NB4 (cell line): ENCODE measurements around the gene UBL4B.

Experiments
- DNase-seq: peaks from one replicate; pipeline ENCODE4 v3.0.0; 2010; ENCODE audit warnings: low read depth
- H3K4me3 ChIP-seq: one replicate; pipeline ENCODE4 v1.5.1; 2011; ENCODE audit warnings: mild to moderate bottlenecking, low read depth, low read length, moderate library complexity
- CTCF ChIP-seq: IDR thresholded peaks from one replicate; pipeline ENCODE4 v1.5.1; 2012; ENCODE audit warnings: low read depth, low read length
- MAX ChIP-seq: IDR thresholded peaks from 2 replicates; pipeline ENCODE4 v1.6.1; 2011; ENCODE audit warnings: low read depth, low read length
- MYC ChIP-seq: IDR thresholded peaks from 2 replicates; pipeline ENCODE4 v1.6.1; 2011; ENCODE audit warnings: low read depth, low read length
- POLR2A ChIP-seq: IDR thresholded peaks from 2 replicates; pipeline ENCODE4 v1.6.1; 2011; ENCODE audit warnings: mild to moderate bottlenecking; ENCODE audit not compliant: insufficient read length; ENCODE audit errors: extremely low read depth

The UBL4B gene

GRCh38 chr1:110119843-110120242 lies 7.6 kb downstream of the UBL4B start:
- DNase-seq = no peak
- no peak for TF ChIP-seq MYC
- no peak for TF ChIP-seq MAX
- no peak for TF ChIP-seq CTCF
- TF ChIP-seq POLR2A = no peak
- H3K4me3 ChIP-seq = no peak overlapping the region

DNA sequence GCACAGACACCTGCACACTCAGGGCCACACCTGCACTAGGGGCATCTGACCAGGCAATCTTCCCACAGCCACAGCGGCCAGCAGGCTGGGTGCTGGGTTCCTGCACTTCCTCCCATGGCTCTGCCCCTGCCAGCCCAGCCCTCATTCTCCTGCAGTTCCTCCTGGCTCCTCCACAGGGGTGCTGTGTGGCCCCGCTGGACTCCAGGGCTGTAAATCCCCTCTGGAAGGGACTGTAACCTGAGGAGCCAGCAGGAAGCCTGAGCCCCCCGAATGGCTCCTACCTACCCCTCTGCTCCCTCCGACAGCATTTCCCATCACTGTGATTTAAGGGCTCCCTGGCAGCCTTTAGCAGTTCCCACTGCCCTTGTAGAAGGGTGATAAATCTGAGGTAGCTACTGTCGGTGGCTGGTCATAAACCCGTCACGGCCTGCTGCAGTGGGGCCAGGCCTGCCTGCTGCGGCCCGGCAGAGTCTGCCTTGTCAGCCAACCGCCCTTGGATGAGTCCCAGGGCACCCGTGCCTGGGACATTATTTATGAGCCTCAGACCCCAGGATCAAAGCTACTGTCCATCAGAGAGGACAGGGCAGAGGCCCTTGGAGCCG lies 8.8 kb downstream of the UBL4B start:
- H3K4me3 ChIP-seq = no peak overlapping the region
- no peak for DNase-seq
- TF ChIP-seq MYC (no peak), POLR2A (no peak), CTCF (no peak), MAX (no peak)

- DNase-seq = no peak
- H3K4me3 ChIP-seq = no peak overlapping the region
- no peak for TF ChIP-seq MYC
- no peak for TF ChIP-seq POLR2A
- no peak for TF ChIP-seq CTCF
- TF ChIP-seq MAX = no peak
Measured at GRCh38 chr1:110123224-110123623, 11.0 kb downstream of the UBL4B start.

DNA sequence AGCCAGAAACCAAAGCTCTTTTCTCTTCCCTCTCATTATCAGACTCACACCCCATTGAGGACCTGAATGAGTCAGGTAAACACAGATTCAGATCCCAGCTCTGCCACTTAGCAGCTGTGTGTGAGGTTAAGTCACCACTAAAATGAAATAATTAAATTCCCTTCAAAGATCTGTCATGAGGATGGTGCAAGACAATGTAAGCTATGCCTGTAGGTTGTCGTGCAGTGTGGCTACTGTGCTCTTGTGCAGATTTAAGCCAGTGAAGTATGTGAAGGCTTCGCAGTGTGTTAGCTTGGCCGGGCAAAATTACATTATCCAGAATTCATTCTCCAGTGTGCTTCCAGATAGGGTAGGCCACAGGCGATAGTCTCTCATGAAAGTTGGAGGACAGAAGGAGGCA lies 13.6 kb downstream of the UBL4B start:
- no peak for DNase-seq

DNA sequence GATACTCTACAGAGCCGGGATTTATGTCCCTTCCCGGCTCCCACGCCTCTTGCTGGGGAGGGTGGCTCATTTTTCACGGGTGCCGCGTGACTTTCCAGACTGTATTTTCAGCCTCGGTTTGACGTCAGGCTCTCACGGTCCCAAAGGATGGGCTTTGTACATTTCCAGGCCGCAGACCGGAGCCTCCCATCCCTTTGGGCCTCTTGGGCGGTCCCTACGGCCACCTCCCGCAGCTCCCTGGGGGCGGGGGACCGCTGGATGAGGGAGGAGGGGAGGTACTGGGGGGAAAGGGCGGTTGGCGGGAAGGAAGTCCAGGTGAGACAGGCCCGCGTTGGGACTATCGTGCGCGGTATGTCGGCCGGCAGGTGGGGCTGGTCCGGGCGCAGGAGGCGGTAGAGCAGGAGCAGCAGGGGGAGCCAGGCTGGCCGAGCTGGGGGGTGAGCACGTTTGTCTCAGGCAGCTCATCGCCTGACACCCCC lies 17.9 kb downstream of the UBL4B start:
- DNase-seq = no peak
- H3K4me3 ChIP-seq = no peak overlapping the region
- no peak for TF ChIP-seq CTCF
- TF ChIP-seq POLR2A = no peak
- no peak for TF ChIP-seq MAX
- TF ChIP-seq MYC = no peak

More for the DNA sequence above, 13.6 kb downstream of the UBL4B start:
- H3K4me3 ChIP-seq = no peak overlapping the region
- TF ChIP-seq POLR2A (no peak), MYC (no peak), MAX (no peak), CTCF (no peak)

- H3K4me3 ChIP-seq = no peak overlapping the region
- DNase-seq = no peak
- TF ChIP-seq POLR2A (no peak), MAX (no peak), CTCF (no peak), MYC (no peak)
Measured at GRCh38 chr1:110130989-110131388, 18.7 kb downstream of the UBL4B start.
